Neural cell (in vitro differentiated cells): ENCODE data around the gene CAT. TPM values are rescaled to one million over a fixed set of nuclear protein-coding genes. Genes with fewer than 3 reads are reported as not detected.

Source experiments
- H2AFZ ChIP-seq: fragments of 200-600, 300-800 bp; sonication (generic), shearing (Covaris generic); 2 replicates; pipeline ENCODE4 v1.6.0; 2014; ENCODE audit warnings: low read depth, mild to moderate bottlenecking, antibody characterized with exemption, low read length, moderate library complexity
- H3F3A ChIP-seq: fragments of 200-600 bp; shearing (Covaris generic); 2 replicates; pipeline ENCODE4 v1.6.1; 2016; ENCODE audit warnings: mild to moderate bottlenecking, moderate library complexity, mixed read lengths, antibody characterized with exemption, low read length; ENCODE audit not compliant: insufficient read depth, poor library complexity, severe bottlenecking
- H3K27ac ChIP-seq: fragments of 200-600, 300-800 bp; sonication (generic), shearing (Covaris generic); 2 replicates; pipeline ENCODE4 v1.5.1; 2014; ENCODE audit warnings: mild to moderate bottlenecking, low read length, moderate library complexity
- H3K27me3 ChIP-seq: fragments of 300-800, 200-600 bp; sonication (generic), shearing (Covaris generic); 2 replicates; pipeline ENCODE4 v1.6.0; 2014; ENCODE audit warnings: mild to moderate bottlenecking, low read depth, low read length, moderate library complexity; ENCODE audit not compliant: insufficient read depth
- H3K36me3 ChIP-seq: fragments of 300-800, 200-600 bp; sonication (generic), shearing (Covaris generic); 2 replicates; pipeline ENCODE4 v1.5.1; 2014; ENCODE audit warnings: mild to moderate bottlenecking, antibody characterized with exemption, low read length, moderate library complexity; ENCODE audit not compliant: insufficient read depth
- H3K4me2 ChIP-seq: fragments of 300-800, 200-600 bp; sonication (generic), shearing (Covaris generic); 2 replicates; pipeline ENCODE4 v1.6.0; 2014; ENCODE audit warnings: mild to moderate bottlenecking, low read length
- H3K4me3 ChIP-seq: fragments of 300-800, 200-600 bp; sonication (generic), shearing (Covaris generic); 2 replicates; pipeline ENCODE4 v1.5.1; 2014; ENCODE audit warnings: mild to moderate bottlenecking, low read length, moderate library complexity
- H3K79me2 ChIP-seq: fragments of 200-600 bp; shearing (Covaris generic); replicated peaks from 2 replicates; pipeline ENCODE4 v1.6.0; 2014; ENCODE audit warnings: mild to moderate bottlenecking, low read length, moderate library complexity; ENCODE audit not compliant: insufficient read depth
- H3K9ac ChIP-seq: fragments of 300-800, 200-600 bp; sonication (generic), shearing (Covaris generic); 2 replicates; pipeline ENCODE4 v1.6.1; 2016; ENCODE audit warnings: mild to moderate bottlenecking, low read length, mixed read lengths
- H3K9me2 ChIP-seq: fragments of 200-600 bp; shearing (Covaris generic); 2 replicates; pipeline ENCODE4 v1.6.1; 2016; ENCODE audit warnings: mild to moderate bottlenecking, low read length, mixed read lengths; ENCODE audit not compliant: insufficient read depth
- H3K9me3 ChIP-seq: fragments of 200-600, 300-800 bp; sonication (generic), shearing (Covaris generic); 2 replicates; pipeline ENCODE4 v1.6.1; 2016; ENCODE audit warnings: mild to moderate bottlenecking, mixed run types, low read length, moderate library complexity, mixed read lengths
- H4K20me1 ChIP-seq: fragments of 200-600 bp; shearing (Covaris generic); 2 replicates; pipeline ENCODE4 v1.6.1; 2016; ENCODE audit warnings: mild to moderate bottlenecking, mixed run types; ENCODE audit not compliant: insufficient read depth
- EP300 ChIP-seq: fragments of 450-650 bp; conservative IDR thresholded peaks from 2 replicates; pipeline ENCODE4 v1.6.1; 2014; ENCODE audit warnings: antibody characterized with exemption, mild to moderate bottlenecking, moderate library complexity; ENCODE audit not compliant: poor library complexity, severe bottlenecking
- EZH2 ChIP-seq: fragments of 200-600, 300-800 bp; shearing (Covaris generic), sonication (generic); IDR thresholded peaks from 2 replicates; pipeline ENCODE4 v1.6.1; 2014; ENCODE audit warnings: antibody characterized with exemption, low read length, borderline replicate concordance, mild to moderate bottlenecking; ENCODE audit not compliant: insufficient read depth, poor library complexity, severe bottlenecking
- MXI1 ChIP-seq: fragments of 450-650 bp; conservative IDR thresholded peaks from 2 replicates; pipeline ENCODE4 v1.6.1; 2014; ENCODE audit warnings: antibody characterized with exemption, mild to moderate bottlenecking; ENCODE audit not compliant: poor library complexity, severe bottlenecking
- POLR2AphosphoS5 ChIP-seq: IDR thresholded peaks from 2 replicates; pipeline ENCODE4 v1.6.1; 2012
- RAD21 ChIP-seq: fragments of 450-650 bp; conservative IDR thresholded peaks from 2 replicates; pipeline ENCODE4 v1.6.1; 2014; ENCODE audit warnings: antibody characterized with exemption, mild to moderate bottlenecking, moderate library complexity
- SMC3 ChIP-seq: fragments of 450-650 bp; conservative IDR thresholded peaks from 2 replicates; pipeline ENCODE4 v1.6.1; 2014; ENCODE audit warnings: antibody characterized with exemption, mild to moderate bottlenecking, moderate library complexity; ENCODE audit not compliant: poor library complexity
- TAF1 ChIP-seq: IDR thresholded peaks from 2 replicates; pipeline ENCODE4 v1.6.1; 2012; ENCODE audit warnings: low read depth
- polyA plus RNA-seq: library from polyadenylated mRNA; depleted of rRNA; stranded (reverse); fragments of >200 nt; gene quantifications from 2 replicates; pipeline ENCODE4 v1.2.3, GENCODE V29; 2014
- TF ChIP-seq, protein P1 (sequence below): IDR thresholded peaks from 2 replicates; pipeline ENCODE4 v1.6.1; 2012; ENCODE audit warnings: borderline replicate concordance
- TF ChIP-seq, protein P2 (sequence below): fragments of 450-650 bp; IDR thresholded peaks from 2 replicates; pipeline ENCODE4 v1.5.1; 2014; ENCODE audit warnings: antibody characterized with exemption, mild to moderate bottlenecking, moderate library complexity; ENCODE audit not compliant: poor library complexity, severe bottlenecking

Gene CAT
- polyA plus RNA-seq, 1 donor from 2014 or later = 40.1 TPM

DNA sequence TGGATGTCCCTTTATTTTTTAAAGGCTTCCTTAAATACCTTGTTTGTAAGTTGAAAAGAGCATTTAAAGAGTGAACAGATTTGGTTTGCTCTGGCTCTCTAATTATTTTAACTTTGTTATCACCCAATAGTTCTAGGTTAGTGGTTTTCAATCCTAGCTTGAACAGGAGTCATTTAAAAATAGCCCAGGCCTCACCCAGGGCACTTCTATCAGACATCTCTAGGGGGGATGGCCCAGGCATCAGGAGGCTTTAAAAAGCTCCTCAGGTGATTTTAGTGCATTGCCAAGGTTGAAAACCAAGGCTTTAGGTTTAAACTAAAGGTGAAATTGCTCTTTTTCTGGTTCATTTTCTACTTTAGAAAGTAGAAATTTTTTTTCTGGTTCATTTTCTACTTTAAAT, 8.3 kb downstream of the CAT start:
- TF ChIP-seq RAD21 (no peak), MXI1 (no peak), EZH2 (no peak), EP300 (no peak), SMC3 (no peak), POLR2AphosphoS5 (no peak), TAF1 (no peak)
- TF ChIP-seq, protein P1, sequence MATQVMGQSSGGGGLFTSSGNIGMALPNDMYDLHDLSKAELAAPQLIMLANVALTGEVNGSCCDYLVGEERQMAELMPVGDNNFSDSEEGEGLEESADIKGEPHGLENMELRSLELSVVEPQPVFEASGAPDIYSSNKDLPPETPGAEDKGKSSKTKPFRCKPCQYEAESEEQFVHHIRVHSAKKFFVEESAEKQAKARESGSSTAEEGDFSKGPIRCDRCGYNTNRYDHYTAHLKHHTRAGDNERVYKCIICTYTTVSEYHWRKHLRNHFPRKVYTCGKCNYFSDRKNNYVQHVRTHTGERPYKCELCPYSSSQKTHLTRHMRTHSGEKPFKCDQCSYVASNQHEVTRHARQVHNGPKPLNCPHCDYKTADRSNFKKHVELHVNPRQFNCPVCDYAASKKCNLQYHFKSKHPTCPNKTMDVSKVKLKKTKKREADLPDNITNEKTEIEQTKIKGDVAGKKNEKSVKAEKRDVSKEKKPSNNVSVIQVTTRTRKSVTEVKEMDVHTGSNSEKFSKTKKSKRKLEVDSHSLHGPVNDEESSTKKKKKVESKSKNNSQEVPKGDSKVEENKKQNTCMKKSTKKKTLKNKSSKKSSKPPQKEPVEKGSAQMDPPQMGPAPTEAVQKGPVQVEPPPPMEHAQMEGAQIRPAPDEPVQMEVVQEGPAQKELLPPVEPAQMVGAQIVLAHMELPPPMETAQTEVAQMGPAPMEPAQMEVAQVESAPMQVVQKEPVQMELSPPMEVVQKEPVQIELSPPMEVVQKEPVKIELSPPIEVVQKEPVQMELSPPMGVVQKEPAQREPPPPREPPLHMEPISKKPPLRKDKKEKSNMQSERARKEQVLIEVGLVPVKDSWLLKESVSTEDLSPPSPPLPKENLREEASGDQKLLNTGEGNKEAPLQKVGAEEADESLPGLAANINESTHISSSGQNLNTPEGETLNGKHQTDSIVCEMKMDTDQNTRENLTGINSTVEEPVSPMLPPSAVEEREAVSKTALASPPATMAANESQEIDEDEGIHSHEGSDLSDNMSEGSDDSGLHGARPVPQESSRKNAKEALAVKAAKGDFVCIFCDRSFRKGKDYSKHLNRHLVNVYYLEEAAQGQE = no peak
- TF ChIP-seq, protein P2, sequence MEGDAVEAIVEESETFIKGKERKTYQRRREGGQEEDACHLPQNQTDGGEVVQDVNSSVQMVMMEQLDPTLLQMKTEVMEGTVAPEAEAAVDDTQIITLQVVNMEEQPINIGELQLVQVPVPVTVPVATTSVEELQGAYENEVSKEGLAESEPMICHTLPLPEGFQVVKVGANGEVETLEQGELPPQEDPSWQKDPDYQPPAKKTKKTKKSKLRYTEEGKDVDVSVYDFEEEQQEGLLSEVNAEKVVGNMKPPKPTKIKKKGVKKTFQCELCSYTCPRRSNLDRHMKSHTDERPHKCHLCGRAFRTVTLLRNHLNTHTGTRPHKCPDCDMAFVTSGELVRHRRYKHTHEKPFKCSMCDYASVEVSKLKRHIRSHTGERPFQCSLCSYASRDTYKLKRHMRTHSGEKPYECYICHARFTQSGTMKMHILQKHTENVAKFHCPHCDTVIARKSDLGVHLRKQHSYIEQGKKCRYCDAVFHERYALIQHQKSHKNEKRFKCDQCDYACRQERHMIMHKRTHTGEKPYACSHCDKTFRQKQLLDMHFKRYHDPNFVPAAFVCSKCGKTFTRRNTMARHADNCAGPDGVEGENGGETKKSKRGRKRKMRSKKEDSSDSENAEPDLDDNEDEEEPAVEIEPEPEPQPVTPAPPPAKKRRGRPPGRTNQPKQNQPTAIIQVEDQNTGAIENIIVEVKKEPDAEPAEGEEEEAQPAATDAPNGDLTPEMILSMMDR = no peak
- H3K79me2 ChIP-seq = peaks cover 3% of the 10 kb centered on the region

DNA sequence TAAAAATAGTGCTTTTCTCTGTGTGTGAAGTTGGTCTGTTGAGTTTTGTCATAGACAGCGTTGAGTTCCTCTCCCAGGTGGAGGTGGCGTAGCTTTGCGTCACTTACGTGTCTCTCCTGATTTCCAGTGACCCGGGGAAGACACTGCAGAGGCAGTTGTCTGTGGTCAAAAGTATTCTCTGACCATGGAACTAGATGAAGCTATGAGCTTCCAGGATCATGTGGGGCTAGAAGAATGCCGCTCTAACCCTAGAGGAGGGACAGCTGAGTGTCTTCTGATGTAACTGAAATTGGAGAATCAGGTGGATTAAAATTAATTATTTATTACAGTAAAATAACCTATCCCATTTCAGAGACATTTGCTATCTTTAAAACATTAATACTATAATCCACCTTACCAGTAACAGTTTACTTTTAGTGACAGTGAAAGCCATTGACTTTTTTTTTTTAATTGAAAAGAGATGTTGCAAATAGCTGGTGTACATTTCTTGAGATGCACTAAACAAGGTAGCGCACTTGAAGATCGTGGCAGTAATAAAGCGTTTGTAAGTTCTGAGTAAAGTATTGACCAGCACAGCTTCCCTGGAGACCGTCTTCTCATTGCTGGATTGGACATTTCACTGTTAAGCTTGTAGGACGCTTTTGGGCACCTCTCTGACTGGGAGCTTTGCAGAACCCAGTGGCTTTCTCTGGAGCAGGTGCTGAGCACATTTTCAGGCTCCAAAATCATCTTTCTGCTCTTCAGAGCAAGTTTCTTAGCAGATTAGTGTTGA, 9.7 kb downstream of the CAT start:
- no peaks in the 10 kb centered on the region for H3K27me3 ChIP-seq
- no peak overlapping the region for H3K9ac ChIP-seq
- H3K9me2 ChIP-seq = no peaks in the 10 kb centered on the region
- no peak for TF ChIP-seq EP300
- TF ChIP-seq EZH2 = no peak
- no peak for TF ChIP-seq RAD21
- TF ChIP-seq, protein P1 = no peak
- TF ChIP-seq POLR2AphosphoS5 = no peak
- no peak for TF ChIP-seq SMC3
- TF ChIP-seq, protein P2 = no peak
- no peak for TF ChIP-seq MXI1
- TF ChIP-seq TAF1 = no peak
- H3K36me3 ChIP-seq = no peaks in the 10 kb centered on the region
- no peaks in the 10 kb centered on the region for H4K20me1 ChIP-seq
- no peak overlapping the region for H3K4me3 ChIP-seq
- H3K27ac ChIP-seq = no peak overlapping the region
- H3K79me2 ChIP-seq = peaks cover 3% of the 10 kb centered on the region
- no peaks in the 10 kb centered on the region for H3K9me3 ChIP-seq
- H3F3A ChIP-seq = no peaks in the 10 kb centered on the region
- no peak overlapping the region for H2AFZ ChIP-seq
- no peak overlapping the region for H3K4me2 ChIP-seq

More for the DNA sequence above, 8.3 kb downstream of the CAT start:
- no peaks in the 10 kb centered on the region for H3K9me3 ChIP-seq
- no peak overlapping the region for H3K4me2 ChIP-seq
- no peaks in the 10 kb centered on the region for H3F3A ChIP-seq
- H2AFZ ChIP-seq = no peak overlapping the region
- no peaks in the 10 kb centered on the region for H4K20me1 ChIP-seq
- no peaks in the 10 kb centered on the region for H3K27me3 ChIP-seq
- no peak overlapping the region for H3K9ac ChIP-seq
- H3K27ac ChIP-seq = no peak overlapping the region
- H3K36me3 ChIP-seq = no peaks in the 10 kb centered on the region
- no peak overlapping the region for H3K4me3 ChIP-seq
- H3K9me2 ChIP-seq = no peaks in the 10 kb centered on the region
